ENCODE results near the gene PDCD1LG2. TPM values are rescaled to one million over a fixed set of nuclear protein-coding genes. Genes with fewer than 3 reads are reported as not detected.

PDCD1LG2 gene
- total RNA-seq, 1 experiment from 2014 or later = not detected

GRCh38 chr9:5552301-5552700 is 42.0 kb downstream of the PDCD1LG2 start:
- CTCF ChIA-PET = no interaction called here
- H3K4me3 Mint-ChIP-seq (ENCODE audit: low read depth, unreplicated experiment) = no peak overlapping the region
- no peak for TF ChIP-seq CTCF (IDR thresholded peaks at IDR 0.05; ENCODE audit: unreplicated experiment)

GRCh38 chr9:5553211-5553610 is 42.9 kb downstream of the PDCD1LG2 start:
- H3K9me3 Mint-ChIP-seq (ENCODE audit: low read depth, unreplicated experiment) = no peaks in the 10 kb centered on the region
- peaks cover 34% of the 10 kb centered on the region for H3K27me3 Mint-ChIP-seq (ENCODE audit: unreplicated experiment)
- no peaks in the 10 kb centered on the region for H3K4me1 Mint-ChIP-seq (ENCODE audit: low read depth, unreplicated experiment)
- no peak overlapping the region for H3K4me3 Mint-ChIP-seq (ENCODE audit: low read depth, unreplicated experiment)
- no TSS peak for BruUV-seq (replicated peaks)
- no peak overlapping the region for H3K27ac Mint-ChIP-seq (ENCODE audit: unreplicated experiment)
- no peak for TF ChIP-seq CTCF (IDR thresholded peaks at IDR 0.05; ENCODE audit: unreplicated experiment)
- CTCF ChIA-PET = no interaction called here
- no peaks in the 10 kb centered on the region for H3K36me3 Mint-ChIP-seq (ENCODE audit: insufficient read depth, unreplicated experiment)
- DNase-seq = no peak
- intact Hi-C loops (cut with micrococcal nuclease; ENCODE audit: unreplicated experiment) = no loop called here

More at GRCh38 chr9:5552301-5552700, 42.0 kb downstream of the PDCD1LG2 start:
- H3K9me3 Mint-ChIP-seq (ENCODE audit: low read depth, unreplicated experiment) = no peaks in the 10 kb centered on the region
- no peaks in the 10 kb centered on the region for H3K4me1 Mint-ChIP-seq (ENCODE audit: low read depth, unreplicated experiment)
- intact Hi-C loops (cut with micrococcal nuclease; ENCODE audit: unreplicated experiment) = no loop called here
- no peak for DNase-seq
- H3K27ac Mint-ChIP-seq (ENCODE audit: unreplicated experiment) = no peak overlapping the region
- peaks cover 29% of the 10 kb centered on the region for H3K27me3 Mint-ChIP-seq (ENCODE audit: unreplicated experiment)
- no TSS peak for BruUV-seq (replicated peaks)
- no peaks in the 10 kb centered on the region for H3K36me3 Mint-ChIP-seq (ENCODE audit: insufficient read depth, unreplicated experiment)

- Mint-ChIP-seq H3K36me3 (ENCODE audit: insufficient read depth, unreplicated experiment) (no peaks in the 10 kb centered on the region), H3K9me3 (ENCODE audit: low read depth, unreplicated experiment) (no peaks in the 10 kb centered on the region), H3K27me3 (ENCODE audit: unreplicated experiment) (peaks cover 44% of the 10 kb centered on the region), H3K4me3 (ENCODE audit: low read depth, unreplicated experiment) (no peak overlapping the region), H3K27ac (ENCODE audit: unreplicated experiment) (no peak overlapping the region), H3K4me1 (ENCODE audit: low read depth, unreplicated experiment) (no peaks in the 10 kb centered on the region)
- DNase-seq = no peak
- CTCF ChIA-PET = no interaction called here
- no peak for TF ChIP-seq CTCF (IDR thresholded peaks at IDR 0.05; ENCODE audit: unreplicated experiment)
- intact Hi-C loops (cut with micrococcal nuclease; ENCODE audit: unreplicated experiment) = no loop called here
- no TSS peak for BruUV-seq (replicated peaks)
Observed at GRCh38 chr9:5554254-5554653, 43.9 kb downstream of the PDCD1LG2 start.

- BruUV-seq (replicated peaks) = no TSS peak
- no peaks in the 10 kb centered on the region for H3K4me1 Mint-ChIP-seq (ENCODE audit: low read depth, unreplicated experiment)
- TF ChIP-seq CTCF (IDR thresholded peaks at IDR 0.05; ENCODE audit: unreplicated experiment) = no peak
- intact Hi-C loops (cut with micrococcal nuclease; ENCODE audit: unreplicated experiment) = no loop called here
- CTCF ChIA-PET = no interaction called here
- H3K36me3 Mint-ChIP-seq (ENCODE audit: insufficient read depth, unreplicated experiment) = no peaks in the 10 kb centered on the region
- no peak overlapping the region for H3K27ac Mint-ChIP-seq (ENCODE audit: unreplicated experiment)
- H3K27me3 Mint-ChIP-seq (ENCODE audit: unreplicated experiment) = peaks cover 59% of the 10 kb centered on the region
- no peaks in the 10 kb centered on the region for H3K9me3 Mint-ChIP-seq (ENCODE audit: low read depth, unreplicated experiment)
- DNase-seq = no peak
- H3K4me3 Mint-ChIP-seq (ENCODE audit: low read depth, unreplicated experiment) = no peak overlapping the region
Observed at GRCh38 chr9:5556101-5556705, 45.9 kb downstream of the PDCD1LG2 start.
